ENCODE results near the gene SLC7A11.

Gene SLC7A11

DNA sequence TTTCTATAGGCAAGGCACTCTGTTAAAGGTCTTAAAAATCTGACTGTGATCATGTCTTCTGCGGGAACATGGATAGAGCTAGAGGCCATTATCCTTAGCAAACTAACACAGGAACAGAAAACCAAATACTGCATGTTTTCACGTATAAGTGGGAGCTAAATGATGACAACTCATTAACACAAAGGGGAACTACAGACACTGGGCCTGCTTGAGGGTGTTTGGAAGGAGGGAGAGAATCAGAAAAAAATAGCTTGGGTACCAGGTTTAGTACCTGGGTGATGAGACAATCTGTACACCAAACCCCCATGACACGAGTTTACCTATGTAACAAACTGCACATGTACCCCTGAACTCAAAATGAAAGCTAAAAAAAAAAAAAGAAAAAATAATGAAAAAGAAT lies 12.1 kb downstream of the SLC7A11 start:
- no peak for TF ChIP-seq CTCF (IDR thresholded peaks at IDR 0.05; ENCODE audit: low read depth, low read length)
- H3K4me3 ChIP-seq (replicated peaks in 1 of 2; ENCODE audit: low read depth in 2 of 2, low read length in 2 of 2), result no peak overlapping the region

GRCh38 chr4:138229160-138229559 lies 13.0 kb downstream of the SLC7A11 start:
- no peak overlapping the region for H3K4me3 ChIP-seq (replicated peaks in 1 of 2; ENCODE audit: low read depth in 2 of 2, low read length in 2 of 2)
- no peak for TF ChIP-seq CTCF (IDR thresholded peaks at IDR 0.05; ENCODE audit: low read depth, low read length)
- DNase-seq (ENCODE audit: low read depth in 2 of 2), result no peak

More for the DNA sequence above, 12.1 kb downstream of the SLC7A11 start:
- DNase-seq (ENCODE audit: low read depth in 2 of 2), result no peak

DNA sequence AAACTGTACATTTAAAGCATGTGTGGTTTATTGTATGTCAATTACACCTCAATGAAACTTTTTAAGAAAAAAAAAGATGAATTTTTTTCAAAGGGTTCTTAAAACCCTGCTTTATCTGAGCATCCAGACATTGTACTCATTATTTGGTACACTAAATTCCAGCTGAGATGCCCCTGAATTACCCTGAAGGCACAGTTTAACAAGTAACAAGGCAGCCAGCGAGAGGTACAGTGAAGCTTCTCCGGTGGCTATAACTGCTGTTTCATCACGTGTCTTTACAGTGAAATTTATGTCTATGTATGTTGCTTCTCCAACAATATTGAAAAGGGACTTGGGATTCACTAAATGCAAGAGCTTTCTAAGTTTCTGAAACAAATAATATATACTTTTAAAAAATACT lies 15.8 kb downstream of the SLC7A11 start:
- no peak for TF ChIP-seq CTCF (IDR thresholded peaks at IDR 0.05; ENCODE audit: low read depth, low read length)
- no peak overlapping the region for H3K4me3 ChIP-seq (replicated peaks in 1 of 2; ENCODE audit: low read depth in 2 of 2, low read length in 2 of 2)

GRCh38 chr4:138225477-138225876 lies 16.7 kb downstream of the SLC7A11 start:
- peak in 1 of 2 donors; percentile 33 for DNase-seq (ENCODE audit: low read depth in 2 of 2)
- no peak for TF ChIP-seq CTCF (IDR thresholded peaks at IDR 0.05; ENCODE audit: low read depth, low read length)

More for the DNA sequence above, 15.8 kb downstream of the SLC7A11 start:
- DNase-seq (ENCODE audit: low read depth in 2 of 2), result no peak

DNA sequence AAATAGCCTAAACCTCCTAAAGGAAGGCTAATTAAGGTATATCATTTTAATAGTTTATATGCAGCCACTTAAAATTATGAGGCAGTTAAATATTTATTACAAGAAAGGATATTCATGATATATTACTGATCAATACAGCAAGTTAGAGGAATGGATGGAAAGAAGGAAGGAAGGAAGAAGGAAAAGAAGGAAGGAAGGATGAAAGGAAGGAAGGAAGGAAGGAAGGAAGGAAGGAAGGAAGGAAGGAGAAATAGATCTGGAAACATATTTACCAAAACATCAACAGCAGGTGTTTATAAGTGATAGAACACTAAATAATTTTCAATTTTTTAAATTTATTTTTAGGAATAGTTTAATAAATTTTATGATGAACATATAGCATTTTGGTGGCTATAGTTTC lies 17.5 kb downstream of the SLC7A11 start:
- no peak for DNase-seq (ENCODE audit: low read depth in 2 of 2)
- no peak overlapping the region for H3K4me3 ChIP-seq (replicated peaks in 1 of 2; ENCODE audit: low read depth in 2 of 2, low read length in 2 of 2)
- TF ChIP-seq CTCF (IDR thresholded peaks at IDR 0.05; ENCODE audit: low read depth, low read length), result no peak

More at GRCh38 chr4:138225477-138225876, 16.7 kb downstream of the SLC7A11 start:
- no peak overlapping the region for H3K4me3 ChIP-seq (replicated peaks in 1 of 2; ENCODE audit: low read depth in 2 of 2, low read length in 2 of 2)

- no peak for DNase-seq (ENCODE audit: low read depth in 2 of 2)
- H3K4me3 ChIP-seq (replicated peaks in 1 of 2; ENCODE audit: low read depth in 2 of 2, low read length in 2 of 2), result no peak overlapping the region
- TF ChIP-seq CTCF (IDR thresholded peaks at IDR 0.05; ENCODE audit: low read depth, low read length), result no peak
Measured at GRCh38 chr4:138223231-138223910, 18.8 kb downstream of the SLC7A11 start.

DNA sequence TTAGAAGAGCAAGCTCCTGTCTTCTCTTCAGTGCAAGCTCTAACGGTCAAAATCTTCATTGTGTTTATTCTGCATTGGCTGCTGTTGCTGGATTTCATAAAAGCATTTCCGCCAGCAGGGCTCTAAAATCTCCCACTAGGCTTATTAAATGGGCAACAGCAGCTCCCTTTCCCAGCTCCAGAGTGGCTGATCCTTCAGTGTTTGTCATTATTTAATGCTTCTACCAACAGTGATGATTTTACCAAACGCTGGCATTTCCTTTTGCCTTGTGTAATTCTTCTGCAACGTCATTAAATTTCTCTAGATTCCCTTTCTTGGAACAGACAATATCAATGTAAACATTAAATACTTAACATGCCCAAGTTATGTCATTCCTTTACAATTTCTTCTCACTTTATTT lies 20.1 kb downstream of the SLC7A11 start:
- DNase-seq (ENCODE audit: low read depth in 2 of 2), result peak; percentile 87 to 91

More for the DNA sequence above, 20.1 kb downstream of the SLC7A11 start:
- H3K4me3 ChIP-seq (replicated peaks in 1 of 2; ENCODE audit: low read depth in 2 of 2, low read length in 2 of 2), result peak overlapping the region in 1 of 2 donors; percentile 12
- TF ChIP-seq CTCF (IDR thresholded peaks at IDR 0.05; ENCODE audit: low read depth, low read length), result peak; percentile 1
